ENCODE data around the gene GRK5.

GRK5 gene

DNA sequence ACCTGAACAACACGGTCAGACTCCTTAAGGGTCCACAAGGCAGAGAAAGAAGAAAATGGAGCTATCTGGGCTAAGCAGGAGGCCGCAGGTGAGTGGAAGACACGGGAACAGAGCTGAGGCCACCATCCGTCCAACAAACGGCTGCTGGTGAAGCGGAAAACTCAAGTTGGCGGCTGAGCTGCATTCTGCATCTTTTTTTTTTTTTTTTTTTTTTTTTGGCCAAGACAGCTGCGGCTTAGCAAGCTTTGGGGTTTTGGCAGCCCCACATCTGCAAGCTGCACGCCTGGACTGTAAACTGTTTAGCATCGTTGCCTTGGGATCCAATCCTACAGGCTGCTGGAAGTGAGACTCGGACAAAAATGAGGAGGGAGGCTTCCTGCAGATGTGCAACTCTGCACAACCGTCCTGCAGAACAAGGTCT is 297.8 kb downstream of the GRK5 start:
- TF ChIP-seq, protein P1, sequence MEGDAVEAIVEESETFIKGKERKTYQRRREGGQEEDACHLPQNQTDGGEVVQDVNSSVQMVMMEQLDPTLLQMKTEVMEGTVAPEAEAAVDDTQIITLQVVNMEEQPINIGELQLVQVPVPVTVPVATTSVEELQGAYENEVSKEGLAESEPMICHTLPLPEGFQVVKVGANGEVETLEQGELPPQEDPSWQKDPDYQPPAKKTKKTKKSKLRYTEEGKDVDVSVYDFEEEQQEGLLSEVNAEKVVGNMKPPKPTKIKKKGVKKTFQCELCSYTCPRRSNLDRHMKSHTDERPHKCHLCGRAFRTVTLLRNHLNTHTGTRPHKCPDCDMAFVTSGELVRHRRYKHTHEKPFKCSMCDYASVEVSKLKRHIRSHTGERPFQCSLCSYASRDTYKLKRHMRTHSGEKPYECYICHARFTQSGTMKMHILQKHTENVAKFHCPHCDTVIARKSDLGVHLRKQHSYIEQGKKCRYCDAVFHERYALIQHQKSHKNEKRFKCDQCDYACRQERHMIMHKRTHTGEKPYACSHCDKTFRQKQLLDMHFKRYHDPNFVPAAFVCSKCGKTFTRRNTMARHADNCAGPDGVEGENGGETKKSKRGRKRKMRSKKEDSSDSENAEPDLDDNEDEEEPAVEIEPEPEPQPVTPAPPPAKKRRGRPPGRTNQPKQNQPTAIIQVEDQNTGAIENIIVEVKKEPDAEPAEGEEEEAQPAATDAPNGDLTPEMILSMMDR (IDR thresholded peaks at IDR 0.05; ENCODE audit: insufficient read depth, low read length, missing control alignments), result no peak
- no peak for DNase-seq (ENCODE audit: low read depth, low spot score)
- POLR2A ChIA-PET, result interaction anchor here (1.2 kb wide), 1 partner anchor 37 kb away, joined by 3 read pairs; the partner anchor contains the start of gene RGS10
- CTCF ChIA-PET, result interaction anchor here (0.9 kb wide), 1 partner anchor 306 kb away, joined by 3 read pairs; no protein-coding TSS in a partner anchor
- H3K4me3 ChIP-seq (ENCODE audit: low read depth, low read length), result no peak overlapping the region
